Type B pancreatic cell (in vitro differentiated cells): Measurements from ENCODE around the gene SMIM20. TPM values are rescaled to one million over a fixed set of nuclear protein-coding genes. Genes with fewer than 3 reads are reported as not detected.

Source experiments
- DNase-seq: peaks from one replicate; pipeline ENCODE4 v3.0.0; 2021; ENCODE audit warnings: mixed read lengths; ENCODE audit not compliant: unreplicated experiment; ENCODE audit errors: extremely low spot score
- H3K27ac Mint-ChIP-seq: 2 replicates; pipeline ENCODE4 v1.8.0; 2021; ENCODE audit warnings: mild to moderate bottlenecking, mixed read lengths
- H3K27me3 Mint-ChIP-seq: 2 replicates; pipeline ENCODE4 v1.8.0; 2021; ENCODE audit warnings: mixed read lengths
- H3K36me3 Mint-ChIP-seq: 2 replicates; pipeline ENCODE4 v1.8.0; 2021; ENCODE audit warnings: mixed read lengths
- H3K4me1 Mint-ChIP-seq: one replicate; pipeline ENCODE4 v1.8.0; 2021; ENCODE audit warnings: mixed read lengths; ENCODE audit not compliant: unreplicated experiment
- H3K4me3 Mint-ChIP-seq: 2 replicates; pipeline ENCODE4 v1.8.0; 2021; ENCODE audit warnings: mild to moderate bottlenecking, mixed read lengths
- H3K9me3 Mint-ChIP-seq: 2 replicates; pipeline ENCODE4 v1.8.0; 2021; ENCODE audit warnings: mixed read lengths
- CTCF ChIP-seq: fragments of 200-600 bp; sonication (generic); conservative IDR thresholded peaks from 2 replicates; pipeline ENCODE4 v1.5.0; 2021; ENCODE audit warnings: antibody characterized with exemption, mild to moderate bottlenecking
- total RNA-seq: library from RNA; stranded (reverse); gene quantifications from 2 replicates; pipeline ENCODE4 v1.2.1, GENCODE V29; 2021; ENCODE audit warnings: low replicate concordance

SMIM20 gene
- total RNA-seq, 1 donor from 2014 or later, result 28.0 TPM

GRCh38 chr4:25976780-25977179, 62.8 kb downstream of the SMIM20 start:
- H3K36me3 Mint-ChIP-seq, result no peaks in the 10 kb centered on the region
- H3K4me3 Mint-ChIP-seq, result no peak overlapping the region
- no peak for DNase-seq
- no peak for TF ChIP-seq CTCF
- peaks cover 19% of the 10 kb centered on the region for H3K4me1 Mint-ChIP-seq
- no peak overlapping the region for H3K27ac Mint-ChIP-seq
- H3K27me3 Mint-ChIP-seq, result no peaks in the 10 kb centered on the region
- H3K9me3 Mint-ChIP-seq, result no peaks in the 10 kb centered on the region

- no peak for DNase-seq
- peak overlapping the region; percentile 15 for H3K27ac Mint-ChIP-seq
- H3K27me3 Mint-ChIP-seq, result no peaks in the 10 kb centered on the region
- no peak overlapping the region for H3K4me3 Mint-ChIP-seq
- no peak for TF ChIP-seq CTCF
- H3K36me3 Mint-ChIP-seq, result no peaks in the 10 kb centered on the region
- no peaks in the 10 kb centered on the region for H3K9me3 Mint-ChIP-seq
- H3K4me1 Mint-ChIP-seq, result peaks cover 17% of the 10 kb centered on the region
These were observed 63.6 kb downstream of the SMIM20 start for GRCh38 chr4:25977397-25978170.

- no peaks in the 10 kb centered on the region for H3K36me3 Mint-ChIP-seq
These were observed 64.3 kb downstream of the SMIM20 start for GRCh38 chr4:25978327-25978726.

More at GRCh38 chr4:25978327-25978726, 64.3 kb downstream of the SMIM20 start:
- no peak for TF ChIP-seq CTCF
- no peaks in the 10 kb centered on the region for H3K9me3 Mint-ChIP-seq
- no peaks in the 10 kb centered on the region for H3K27me3 Mint-ChIP-seq
- no peak for DNase-seq
- H3K4me1 Mint-ChIP-seq, result peaks cover 16% of the 10 kb centered on the region
- no peak overlapping the region for H3K4me3 Mint-ChIP-seq
- peak overlapping the region; percentile 44 for H3K27ac Mint-ChIP-seq

Other genes with a start within 250 kb of the SMIM20 start
- gene SEL1L3, start 51.2 kb upstream of the SMIM20 start, total RNA-seq, result 28.2 and 43.8 TPM in 2 replicates